AG10803 (cell line): ENCODE measurements around the gene UGT8.

Experiments
- DNase-seq: peaks from one replicate; pipeline ENCODE4 v3.0.0; 2010; ENCODE audit warnings: low read depth
- H3K4me3 ChIP-seq: 2 replicates; pipeline ENCODE4 v1.5.1; 2011; ENCODE audit warnings: mild to moderate bottlenecking, low read length, control low read depth
- TF ChIP-seq, protein P1 (sequence below): conservative IDR thresholded peaks from 2 replicates; pipeline ENCODE4 v1.5.1; 2011; ENCODE audit warnings: mild to moderate bottlenecking, low read length, control low read depth, inconsistent platforms

UGT8 gene

DNA sequence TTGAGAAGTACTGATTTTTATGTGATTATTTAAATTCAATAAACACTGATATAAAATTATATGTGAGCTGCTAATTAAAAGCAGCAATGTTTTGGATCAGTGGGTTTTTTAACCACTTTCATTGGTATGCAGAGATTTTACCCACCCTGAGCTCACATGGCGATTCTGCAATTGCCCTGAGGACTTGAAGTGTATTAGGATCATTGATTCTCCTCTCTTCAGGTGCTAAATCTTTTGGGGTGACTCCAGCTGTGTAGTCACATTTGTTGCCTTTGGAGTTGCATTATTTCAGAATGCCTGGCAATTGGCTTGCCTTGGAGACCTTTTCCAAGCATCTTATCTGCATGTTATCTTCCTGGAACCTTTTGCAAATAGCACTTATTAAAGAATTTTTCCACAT lies 51.3 kb downstream of the UGT8 start:
- no peak for DNase-seq
- TF ChIP-seq, protein P1, sequence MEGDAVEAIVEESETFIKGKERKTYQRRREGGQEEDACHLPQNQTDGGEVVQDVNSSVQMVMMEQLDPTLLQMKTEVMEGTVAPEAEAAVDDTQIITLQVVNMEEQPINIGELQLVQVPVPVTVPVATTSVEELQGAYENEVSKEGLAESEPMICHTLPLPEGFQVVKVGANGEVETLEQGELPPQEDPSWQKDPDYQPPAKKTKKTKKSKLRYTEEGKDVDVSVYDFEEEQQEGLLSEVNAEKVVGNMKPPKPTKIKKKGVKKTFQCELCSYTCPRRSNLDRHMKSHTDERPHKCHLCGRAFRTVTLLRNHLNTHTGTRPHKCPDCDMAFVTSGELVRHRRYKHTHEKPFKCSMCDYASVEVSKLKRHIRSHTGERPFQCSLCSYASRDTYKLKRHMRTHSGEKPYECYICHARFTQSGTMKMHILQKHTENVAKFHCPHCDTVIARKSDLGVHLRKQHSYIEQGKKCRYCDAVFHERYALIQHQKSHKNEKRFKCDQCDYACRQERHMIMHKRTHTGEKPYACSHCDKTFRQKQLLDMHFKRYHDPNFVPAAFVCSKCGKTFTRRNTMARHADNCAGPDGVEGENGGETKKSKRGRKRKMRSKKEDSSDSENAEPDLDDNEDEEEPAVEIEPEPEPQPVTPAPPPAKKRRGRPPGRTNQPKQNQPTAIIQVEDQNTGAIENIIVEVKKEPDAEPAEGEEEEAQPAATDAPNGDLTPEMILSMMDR, result no peak
- no peak overlapping the region for H3K4me3 ChIP-seq

DNA sequence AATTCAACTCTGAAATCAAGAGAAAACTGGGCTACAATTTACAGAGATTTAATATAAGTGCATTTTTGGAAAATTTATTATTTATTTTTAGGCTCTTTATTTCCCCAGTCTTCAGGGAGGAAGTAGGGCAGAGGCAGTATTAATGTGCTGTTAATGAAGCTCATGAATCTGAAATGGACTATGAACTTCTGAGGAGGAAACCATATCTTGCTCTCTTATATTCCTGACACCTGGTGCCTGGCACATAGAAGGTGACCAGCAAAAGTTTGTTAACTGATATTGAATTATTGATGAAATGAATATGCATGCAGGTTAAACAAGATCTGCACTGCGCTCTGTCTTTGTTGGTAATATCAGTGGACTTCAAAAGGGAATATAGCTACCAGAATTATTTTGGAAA lies 55.1 kb downstream of the UGT8 start:
- TF ChIP-seq, protein P1, result no peak

DNA sequence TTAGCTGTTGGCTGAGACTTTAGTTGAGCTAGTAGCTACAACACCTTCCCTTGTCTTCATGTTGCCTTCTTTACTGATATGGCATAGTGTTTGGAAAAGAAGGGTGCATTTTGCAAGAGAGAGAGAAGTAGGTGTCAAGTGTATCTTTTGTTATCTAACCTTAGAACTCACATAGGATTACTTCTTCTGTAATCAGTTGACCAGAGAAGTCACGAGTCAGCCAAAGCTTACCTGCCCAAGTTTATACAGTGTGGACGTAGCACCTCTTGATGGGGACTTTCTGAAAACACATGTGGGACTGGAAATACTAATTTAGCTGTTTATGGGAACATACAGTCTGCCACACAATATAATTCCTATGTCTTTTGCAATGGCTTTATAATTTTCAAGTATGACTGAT lies 56.0 kb downstream of the UGT8 start:
- H3K4me3 ChIP-seq, result no peak overlapping the region
- no peak for DNase-seq
- TF ChIP-seq, protein P1, result no peak

More for the DNA sequence above, 55.1 kb downstream of the UGT8 start:
- no peak for DNase-seq
- no peak overlapping the region for H3K4me3 ChIP-seq

DNA sequence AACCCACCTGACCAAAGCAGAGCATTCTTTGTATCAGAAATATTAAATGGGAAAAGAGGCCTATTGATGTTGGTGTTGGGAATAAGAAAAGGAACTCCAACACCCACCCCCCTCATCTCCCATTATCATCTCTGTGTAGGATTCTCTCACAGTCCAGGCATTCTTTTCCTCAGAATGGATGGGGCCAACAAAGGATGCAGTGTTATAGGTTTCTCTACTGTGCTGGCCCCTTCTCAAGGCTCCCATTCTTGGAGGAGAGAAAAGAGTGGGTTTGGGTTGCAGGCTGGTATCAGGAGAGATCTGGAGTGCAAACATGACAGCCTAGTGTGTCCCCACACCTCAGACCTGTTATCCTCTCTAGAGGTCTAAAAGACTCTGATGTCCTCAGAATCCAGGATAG lies 59.6 kb downstream of the UGT8 start:
- TF ChIP-seq, protein P1, result no peak
- H3K4me3 ChIP-seq, result no peak overlapping the region
- DNase-seq, result no peak

DNA sequence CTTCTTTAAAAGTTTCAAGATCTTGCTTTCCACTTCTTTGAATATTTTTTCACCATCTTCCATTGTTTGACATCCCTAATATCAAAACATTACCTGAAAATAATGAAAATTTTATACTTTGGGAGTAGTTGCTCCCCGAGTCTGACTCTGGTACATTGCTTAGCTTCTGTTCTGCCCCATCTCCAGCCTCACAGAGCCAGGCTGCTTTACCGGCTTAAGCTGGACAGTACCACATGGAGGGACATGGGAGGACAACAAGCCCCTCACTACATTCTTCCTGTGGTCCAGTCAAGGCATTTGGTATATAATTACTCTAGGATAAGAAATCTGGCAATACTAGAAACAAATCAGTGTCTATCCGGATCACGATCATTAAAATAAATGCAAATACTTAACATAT lies 60.2 kb downstream of the UGT8 start:
- no peak for DNase-seq
- H3K4me3 ChIP-seq, result no peak overlapping the region
- TF ChIP-seq, protein P1, result no peak

DNA sequence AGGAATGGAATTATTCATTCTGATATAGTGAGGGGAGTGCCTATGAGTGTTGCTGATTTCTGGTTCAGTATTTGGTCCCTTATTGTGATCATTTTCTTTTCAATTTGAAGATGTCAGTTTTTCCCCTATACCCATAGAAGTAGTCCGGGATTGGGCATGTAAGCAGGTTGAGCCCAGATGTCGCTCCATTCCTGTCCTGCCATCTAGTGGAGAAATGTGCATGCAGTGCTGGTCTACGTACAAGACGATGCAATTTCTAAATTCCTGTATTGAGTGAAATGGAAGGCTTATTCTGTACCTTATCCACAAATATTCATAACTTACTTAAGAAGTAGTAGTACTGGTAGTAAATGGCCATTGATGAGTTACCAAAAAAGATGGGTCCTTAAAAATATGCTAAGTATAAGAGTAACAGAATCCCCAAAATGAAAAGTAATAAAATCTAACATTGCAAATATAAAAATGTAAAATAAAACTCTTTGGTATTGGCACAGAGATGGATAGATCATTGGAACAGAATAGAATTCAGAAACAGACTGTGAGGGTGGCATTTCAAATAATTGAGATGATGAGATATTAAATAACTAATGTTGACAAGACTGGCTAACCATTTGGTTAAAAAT lies 60.9 kb downstream of the UGT8 start:
- TF ChIP-seq, protein P1, result peak; percentile 91
- H3K4me3 ChIP-seq, result no peak overlapping the region
- peak; percentile 68 for DNase-seq

DNA sequence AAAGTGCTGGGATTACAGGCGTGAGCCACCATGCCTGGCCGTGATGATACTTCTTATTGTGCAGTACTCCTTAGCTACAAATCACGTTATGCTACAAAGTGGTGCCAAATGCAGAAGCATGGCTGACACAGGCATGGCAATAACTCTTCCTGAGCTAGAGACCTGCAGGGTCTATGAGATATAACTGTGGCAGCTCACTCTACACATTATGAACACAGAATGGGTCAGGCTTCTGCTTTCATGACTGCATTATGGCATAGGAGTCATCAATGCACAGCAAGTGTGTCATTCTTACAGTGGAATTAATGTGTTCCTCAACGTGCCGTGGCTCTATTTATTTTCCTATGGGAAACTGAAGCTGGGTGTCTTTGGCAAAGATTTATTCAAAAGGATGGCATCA lies 64.5 kb downstream of the UGT8 start:
- no peak overlapping the region for H3K4me3 ChIP-seq
- TF ChIP-seq, protein P1, result no peak
- DNase-seq, result no peak
